NCI-H82 (cell line): ENCODE measurements around the gene STOX2.
A peak's percentile ranks its signal among the peaks of the same experiment; 100 is the strongest.

ENCODE experiments used
- DNase-seq: peaks from one replicate; lab custom pipeline; 2025; lab: John Stamatoyannopoulos, UW

STOX2 gene

DNA sequence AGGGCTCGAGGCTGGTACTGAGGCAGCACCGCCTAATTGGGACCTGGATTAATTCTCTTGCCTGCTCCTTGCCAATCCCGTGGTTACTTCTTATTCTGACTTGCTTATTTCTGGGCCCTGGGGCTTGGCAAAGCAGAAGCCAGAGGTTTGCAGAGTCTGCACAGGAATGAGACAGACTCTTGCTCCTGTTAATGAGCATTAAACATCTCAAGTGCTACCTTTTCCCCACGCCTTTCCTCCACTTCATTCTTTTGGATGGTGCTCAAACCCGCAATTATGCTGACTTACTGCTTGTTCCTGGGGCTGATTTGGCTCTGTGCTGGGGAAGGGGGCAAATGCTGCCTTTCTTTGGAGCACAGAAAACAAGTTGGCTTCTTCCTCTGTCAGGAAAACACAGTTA is 16.5 kb upstream of the STOX2 start:
- DNase-seq: no peak

DNA sequence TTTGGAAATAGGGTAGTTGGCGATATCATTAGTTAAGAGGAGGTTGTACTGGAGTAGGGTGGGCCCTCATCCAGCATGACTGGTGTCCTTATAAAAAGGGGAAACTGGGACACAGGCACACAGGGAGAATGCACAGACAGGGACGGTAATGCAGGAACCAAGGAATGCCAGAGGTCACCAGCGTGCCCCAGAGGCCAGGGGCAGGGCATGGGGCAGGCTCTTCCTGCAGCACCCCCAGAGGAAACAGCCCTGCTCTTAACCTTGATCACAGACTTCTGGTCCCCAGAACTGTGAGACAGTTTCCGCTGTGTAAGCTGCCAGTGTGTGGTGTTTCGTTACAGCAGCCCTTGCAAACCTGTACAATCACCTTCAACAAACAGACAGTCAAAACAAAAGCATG is 15.9 kb upstream of the STOX2 start:
- DNase-seq: no peak

DNA sequence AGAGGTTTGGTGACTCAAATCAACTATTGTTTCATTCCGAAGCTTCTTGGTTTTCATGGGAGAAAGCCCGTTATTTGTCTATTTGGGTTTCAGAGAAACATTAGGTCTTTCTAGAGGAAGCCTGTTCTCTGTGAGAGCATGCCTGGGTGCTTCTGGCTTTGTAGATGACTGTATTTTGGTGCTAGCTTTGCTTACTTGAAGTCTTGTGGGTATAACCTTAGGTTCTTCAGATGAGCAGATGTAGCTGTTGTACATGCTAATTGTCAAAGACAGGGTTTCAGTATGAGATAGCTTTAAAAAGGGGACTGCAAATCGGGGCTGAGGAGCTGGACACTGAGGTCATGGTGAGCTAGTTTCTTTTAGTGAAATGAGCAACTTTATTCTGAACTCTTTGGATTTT is 7.9 kb upstream of the STOX2 start:
- DNase-seq: no peak

DNA sequence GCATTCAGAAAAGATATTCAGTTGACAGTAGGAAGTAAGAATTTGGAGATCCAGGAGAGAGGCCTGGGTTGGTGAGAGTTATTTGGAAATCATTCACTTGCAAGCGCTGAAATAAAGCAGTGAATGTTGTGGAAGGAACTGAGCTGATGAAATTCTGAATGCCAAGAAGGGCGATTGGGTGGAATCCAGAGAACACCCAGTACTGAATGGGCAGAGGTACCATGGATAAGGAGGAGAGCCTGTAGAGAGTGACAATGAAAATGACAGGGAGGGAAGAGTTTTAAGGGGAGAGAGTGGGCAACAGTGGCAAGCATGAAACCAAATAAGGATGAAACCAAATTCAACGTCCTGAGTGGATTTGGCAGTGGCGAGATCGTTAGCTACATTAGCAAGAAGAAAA is 6.7 kb upstream of the STOX2 start:
- no peak for DNase-seq

DNA sequence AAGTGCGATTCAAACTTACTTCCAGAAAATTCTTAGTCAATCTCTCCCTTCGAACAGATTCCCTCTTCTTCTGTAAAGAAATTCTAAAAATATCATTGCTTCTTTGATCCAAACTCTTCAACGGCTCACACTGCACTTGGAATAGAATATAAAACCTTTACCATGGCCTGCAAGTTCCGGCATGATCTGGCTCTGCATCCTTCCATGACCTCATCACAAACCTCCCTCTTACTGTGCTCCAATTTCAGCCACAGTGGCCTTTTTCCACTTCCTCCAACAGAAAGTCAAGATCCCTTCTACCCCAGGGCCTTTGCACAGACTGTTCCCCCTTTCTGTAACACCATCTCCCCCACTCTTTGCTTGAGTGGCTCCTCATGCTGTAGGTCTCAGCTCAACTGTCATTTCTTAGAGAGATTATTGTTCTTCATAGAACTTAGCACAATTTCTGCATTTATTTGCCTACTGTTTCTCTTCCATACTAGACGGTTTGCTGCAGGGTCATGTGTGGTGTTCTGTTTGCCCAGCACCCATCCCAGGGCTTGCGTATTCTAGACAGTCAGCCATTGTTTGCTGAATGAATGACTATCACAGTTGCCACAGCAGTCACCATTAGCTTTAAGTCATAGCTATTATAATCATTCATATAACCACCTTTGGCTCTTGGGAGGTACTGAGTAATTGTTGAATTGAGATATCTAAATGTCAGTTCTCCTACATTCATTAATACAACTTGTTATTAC is 1.9 kb upstream of the STOX2 start:
- no peak for DNase-seq

DNA sequence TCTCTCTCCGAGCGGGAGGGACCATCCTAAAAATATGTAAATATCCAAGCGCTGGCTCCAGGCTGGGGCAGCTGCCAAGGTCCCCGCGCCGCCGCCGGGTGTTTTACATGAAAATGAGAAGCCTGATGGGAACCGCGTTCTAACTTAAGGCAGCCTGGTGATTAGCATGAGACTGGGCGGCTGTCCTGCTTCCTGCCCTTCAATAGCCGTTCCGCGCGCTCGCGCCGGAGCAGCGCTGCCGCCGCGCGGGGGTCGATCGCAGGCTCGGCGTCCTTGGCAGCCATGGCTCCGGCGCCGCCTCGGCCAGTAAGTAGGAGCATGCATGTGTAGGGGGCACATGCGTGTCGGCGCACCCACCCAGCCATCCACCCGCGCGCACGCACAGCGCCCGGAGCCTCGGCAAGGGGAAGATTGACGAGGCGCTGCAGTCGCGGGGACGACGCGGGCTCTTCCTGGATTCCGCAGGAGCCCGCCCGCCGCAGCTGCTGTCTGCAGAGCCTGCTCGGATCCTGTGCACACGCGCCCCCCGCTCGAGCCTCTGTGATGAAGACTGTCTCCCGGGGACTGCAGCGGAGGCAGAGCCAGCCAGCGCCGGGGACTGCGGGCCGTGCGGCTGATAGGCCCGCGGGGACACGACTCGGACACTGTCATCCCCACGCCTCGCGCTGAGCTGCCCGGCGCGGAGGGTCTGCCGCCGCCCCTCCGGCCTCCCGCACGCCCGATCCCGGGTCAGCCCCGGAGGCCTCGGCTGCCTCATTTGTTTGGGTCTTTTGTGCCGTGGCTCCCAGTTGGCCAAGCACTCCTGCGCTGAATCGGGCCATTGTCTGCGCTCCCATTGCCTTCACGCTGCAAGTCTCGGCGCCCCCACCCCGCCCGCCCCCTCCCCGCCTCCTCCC is 734 bp downstream of the STOX2 start:
- DNase-seq: peak; percentile 40

DNA sequence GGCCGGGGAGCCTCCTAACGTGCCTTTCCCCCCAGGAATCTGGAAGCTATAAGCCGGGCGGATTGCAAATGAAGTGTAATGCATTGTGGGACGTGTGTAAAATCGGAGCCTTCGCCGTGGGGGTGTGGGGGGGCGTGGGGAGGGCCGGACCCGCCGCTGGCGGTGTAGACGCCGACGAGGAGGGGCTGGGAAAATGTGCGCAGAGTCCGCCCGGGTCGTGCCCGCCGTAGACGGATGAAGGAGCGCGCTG is 1.3 kb downstream of the STOX2 start:
- DNase-seq: no peak

DNA sequence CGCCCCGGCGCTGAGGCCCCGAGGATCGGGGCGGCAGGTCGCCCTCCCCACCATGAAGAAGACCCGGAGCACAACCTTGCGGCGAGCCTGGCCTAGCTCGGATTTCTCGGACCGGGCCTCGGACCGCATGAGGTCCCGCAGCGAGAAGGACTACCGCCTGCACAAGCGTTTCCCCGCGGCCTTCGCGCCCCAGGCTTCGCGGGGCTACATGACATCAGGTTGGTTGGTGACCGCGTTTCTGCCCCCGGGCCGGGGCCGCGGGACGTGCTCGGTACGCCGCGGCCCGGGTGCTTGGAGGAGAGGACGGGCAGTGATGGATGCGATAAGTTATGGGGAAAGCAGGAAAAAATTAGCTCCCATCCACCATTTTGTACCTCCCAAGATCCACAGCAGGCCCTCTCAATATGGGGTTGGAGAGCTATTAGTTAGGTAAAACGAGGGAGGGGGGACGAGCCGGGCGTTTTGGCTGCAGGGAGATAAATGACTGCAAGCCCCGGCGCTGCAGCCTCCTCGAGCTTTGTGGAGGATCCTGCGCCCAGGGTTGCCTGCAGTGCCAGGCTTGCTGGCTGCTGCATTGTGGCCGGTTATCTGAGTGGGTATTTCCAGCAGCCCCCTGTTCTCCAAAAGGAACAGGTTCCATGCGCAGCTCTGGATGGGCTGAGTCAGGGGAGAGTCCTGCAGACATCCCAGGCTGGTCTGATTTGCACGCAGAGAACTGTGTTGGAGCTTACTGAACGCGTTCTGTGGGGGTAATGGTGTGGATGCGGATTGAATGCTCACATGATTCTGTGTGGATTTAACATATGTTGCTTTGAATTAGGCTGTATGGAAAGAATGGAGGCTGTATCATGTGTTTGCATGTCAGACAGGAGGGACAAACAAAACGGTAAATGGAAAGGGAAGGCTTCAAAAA is 1.9 kb downstream of the STOX2 start:
- DNase-seq: peak; percentile 34

DNA sequence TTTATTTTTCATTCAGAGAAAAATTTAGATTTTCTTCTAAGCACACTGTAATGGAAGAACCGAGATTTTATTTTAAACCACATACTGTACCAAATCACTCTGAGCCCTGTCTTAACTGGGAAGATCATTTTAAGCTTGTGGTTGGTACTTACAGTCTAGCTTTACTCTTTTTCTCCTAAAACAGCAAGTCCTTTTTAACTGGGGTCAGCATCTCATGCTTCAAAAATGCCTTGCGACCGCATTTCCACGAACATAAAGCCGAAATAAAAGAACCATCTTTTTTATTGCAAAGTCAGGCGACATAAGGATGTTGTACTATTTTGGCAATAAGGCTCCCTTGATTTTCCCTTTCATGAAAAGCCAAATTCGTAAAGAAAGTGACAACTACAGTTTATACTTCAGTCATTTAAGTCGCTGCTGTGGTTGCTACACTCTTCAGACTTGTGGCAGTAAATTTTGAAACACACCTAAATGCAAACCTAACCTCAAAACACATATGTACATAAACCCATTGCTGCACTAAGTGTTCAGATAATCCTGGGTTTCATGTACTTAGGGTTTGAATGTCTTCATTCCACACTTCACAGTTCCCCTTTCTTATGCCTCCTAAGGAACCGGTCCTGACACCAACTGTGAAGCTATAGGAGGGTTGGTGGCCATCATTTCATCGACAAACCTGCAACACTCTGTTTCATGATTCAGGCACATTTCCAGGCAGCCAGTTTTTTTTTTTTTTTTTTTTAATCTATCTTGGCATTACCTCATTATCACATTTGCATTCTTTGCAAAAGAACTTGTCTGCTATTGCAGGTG is 3.0 kb downstream of the STOX2 start:
- DNase-seq: no peak

DNA sequence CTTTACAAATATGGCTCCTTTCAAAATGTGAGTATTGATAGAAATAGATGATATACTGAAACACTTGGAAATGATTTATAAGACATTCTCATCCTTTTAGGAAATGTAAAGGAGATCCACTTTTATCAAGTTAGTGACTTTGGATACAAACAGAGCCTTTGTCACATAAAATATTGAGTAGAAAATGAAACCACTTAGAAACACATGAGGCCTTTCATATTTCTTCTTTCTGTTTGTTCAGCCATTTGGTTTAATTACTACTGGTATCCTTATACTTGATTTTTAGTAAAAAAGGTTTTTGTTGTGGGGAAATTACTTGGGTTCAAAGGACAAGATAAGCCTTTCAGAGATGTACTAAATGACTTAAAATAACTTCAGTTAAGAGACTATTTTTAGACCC is 4.1 kb downstream of the STOX2 start:
- no peak for DNase-seq

DNA sequence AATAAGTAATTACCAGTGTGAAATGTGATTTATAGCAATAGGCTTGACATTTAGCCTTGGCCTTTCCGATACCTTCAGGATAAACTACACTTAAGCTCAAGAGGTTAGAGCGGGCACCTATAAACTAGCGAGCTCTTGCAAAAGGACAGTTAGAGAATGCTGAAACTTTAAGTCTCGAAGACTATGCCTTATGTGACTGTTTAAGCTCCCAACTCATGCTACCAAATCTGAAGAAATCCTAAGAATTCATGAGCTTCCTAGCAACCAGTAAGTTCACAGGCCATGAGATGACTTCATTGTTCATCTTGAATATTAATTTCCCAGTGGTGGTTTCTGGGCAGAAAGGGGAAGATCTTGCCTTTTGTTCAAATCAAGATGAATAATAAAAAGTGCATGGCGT is 4.7 kb downstream of the STOX2 start:
- no peak for DNase-seq

DNA sequence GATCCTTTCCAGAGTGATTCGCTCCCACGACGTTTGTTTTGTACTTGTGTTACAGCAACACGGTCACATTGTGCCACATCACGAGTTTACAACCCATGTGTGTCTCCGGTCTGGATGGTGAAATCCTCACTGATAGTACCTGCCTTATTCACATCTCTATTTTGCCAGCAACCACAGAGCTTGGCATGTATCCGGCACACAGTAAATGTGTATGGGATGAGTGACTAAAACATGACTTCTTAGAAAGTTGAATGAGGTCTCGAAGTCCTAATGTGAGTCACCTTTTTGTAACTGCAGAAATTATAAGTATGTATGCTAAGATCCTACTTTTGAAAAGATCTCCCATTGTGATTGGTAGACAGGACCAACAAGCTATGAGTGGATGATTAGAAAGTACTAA is 7.5 kb downstream of the STOX2 start:
- no peak for DNase-seq

DNA sequence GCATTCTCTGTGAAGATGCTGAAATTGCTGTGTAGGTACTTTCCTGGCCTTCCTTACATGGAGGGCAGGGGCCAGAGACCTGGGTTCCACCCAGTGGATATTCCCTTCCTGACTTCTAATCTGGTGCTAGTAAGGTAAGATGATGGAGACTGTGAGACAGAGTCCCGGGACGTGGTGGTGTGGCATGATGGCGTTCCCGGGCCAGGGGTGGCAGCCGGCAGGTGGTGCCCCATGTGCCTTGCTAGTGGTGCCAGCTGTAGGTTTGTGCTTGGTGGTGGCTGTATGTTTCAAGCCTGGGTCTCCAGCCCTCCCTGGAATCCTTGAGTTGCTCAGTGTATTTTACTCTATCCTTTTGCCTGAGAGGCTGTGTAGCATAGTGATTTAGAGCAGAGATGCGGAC is 10.9 kb downstream of the STOX2 start:
- no peak for DNase-seq

DNA sequence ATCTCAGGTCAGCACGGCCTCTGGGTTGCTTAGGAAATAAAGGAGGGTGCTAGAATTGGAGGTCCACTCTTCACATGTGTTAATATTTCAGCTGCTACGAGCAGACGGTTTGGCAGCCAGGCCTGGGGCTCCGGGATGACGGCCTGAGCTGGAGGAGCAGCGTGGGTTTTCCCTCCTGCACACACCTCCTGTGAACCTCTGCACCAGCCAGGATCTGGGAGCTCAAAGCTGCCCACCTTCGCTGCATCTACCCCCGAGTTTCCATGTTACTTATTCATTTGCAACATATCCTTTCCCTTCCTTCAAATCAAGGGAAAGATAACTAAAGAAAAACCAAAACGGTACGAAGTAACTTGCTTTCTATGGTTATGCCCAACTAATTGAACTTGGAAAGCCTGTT is 13.6 kb downstream of the STOX2 start:
- no peak for DNase-seq

DNA sequence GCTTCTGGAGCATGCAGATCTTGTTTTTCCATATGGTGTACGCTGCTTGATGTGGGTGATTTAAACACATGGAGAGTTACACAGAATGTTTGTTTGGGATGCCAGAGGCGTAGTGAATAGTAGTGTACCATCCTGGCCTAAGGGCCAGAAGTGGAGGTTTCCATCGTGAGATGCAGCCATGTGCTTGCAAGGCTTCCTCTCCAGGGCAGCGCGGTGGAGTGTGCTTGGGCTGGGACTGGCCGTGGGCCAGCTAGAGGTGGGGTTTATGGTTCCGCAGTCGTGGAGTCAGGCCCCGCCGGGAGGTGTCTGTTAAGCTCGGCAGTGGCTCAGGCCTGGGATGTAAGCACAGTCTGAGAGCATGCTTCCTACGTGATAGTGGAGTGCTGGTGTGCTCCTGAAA is 14.0 kb downstream of the STOX2 start:
- DNase-seq: no peak

DNA sequence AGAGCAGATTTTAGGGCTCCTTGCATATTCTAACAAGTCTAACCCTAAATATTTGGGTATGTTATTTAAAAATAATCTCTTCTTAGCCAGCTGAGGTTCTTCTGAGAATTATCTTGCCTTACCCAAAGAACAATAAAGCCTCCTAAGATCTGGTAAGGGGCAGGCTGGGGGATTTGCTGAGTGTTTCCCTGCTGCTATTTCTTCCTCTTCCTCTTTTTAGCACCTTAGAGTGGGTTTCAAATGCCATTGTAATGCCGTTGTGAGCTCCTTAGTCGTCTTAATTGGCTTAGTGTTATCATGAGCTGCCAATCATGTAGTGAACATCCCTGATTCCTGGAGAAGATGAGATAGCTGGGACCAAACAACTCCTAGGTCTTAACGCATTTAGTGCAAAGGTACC is 15.4 kb downstream of the STOX2 start:
- peak; percentile 92 for DNase-seq

DNA sequence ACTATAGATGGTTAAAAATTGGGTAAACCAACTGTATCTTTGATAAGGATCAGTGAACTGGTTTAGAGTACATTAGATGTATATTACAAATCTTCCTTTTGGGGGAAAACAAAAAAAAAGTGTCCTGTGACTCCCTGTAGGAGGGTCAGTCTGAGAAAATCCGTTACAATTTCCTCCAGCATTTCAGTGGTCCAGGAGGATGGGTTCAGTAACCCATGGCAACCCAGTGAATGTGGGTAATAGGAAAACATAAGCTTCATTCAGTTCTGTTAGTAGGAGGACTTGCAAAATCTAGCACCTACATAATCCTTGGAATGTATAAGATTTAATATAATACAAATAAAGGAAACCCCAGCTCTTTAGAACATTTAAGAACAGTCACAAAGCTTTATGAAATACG is 16.2 kb downstream of the STOX2 start:
- no peak for DNase-seq

DNA sequence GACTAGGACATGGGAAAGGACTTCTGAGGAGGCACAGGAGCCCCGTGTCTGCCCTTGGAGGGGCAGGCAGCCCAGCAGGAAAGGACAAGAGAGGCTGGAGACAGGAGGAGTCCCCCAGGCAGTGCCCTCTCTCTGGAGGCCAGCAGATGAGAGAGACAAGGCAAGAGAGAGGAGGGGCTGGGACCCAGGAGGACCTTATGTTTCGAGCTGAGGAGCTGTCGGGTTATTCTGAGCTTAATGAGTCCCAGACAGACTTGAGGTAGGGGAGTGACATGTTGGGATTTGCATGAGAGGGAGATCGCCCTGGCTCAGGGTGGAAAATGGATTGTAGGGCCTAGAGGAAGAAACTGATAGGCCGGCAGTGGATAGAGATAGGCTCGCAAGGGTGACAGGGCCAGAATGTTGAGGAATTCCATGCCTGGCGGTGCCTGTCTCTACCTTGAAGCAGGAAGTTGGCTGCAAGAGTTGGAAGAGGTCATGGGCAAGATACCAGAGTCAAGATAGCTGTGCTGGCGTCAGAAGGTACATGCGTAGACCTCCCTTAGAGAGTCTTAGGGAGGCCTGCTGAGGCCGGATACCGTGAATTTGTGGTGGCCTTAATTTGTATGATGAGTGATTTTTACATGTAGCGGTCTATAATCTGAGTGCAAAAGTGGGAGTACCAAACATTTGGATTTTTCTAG is 19.4 kb downstream of the STOX2 start:
- DNase-seq: no peak

DNA sequence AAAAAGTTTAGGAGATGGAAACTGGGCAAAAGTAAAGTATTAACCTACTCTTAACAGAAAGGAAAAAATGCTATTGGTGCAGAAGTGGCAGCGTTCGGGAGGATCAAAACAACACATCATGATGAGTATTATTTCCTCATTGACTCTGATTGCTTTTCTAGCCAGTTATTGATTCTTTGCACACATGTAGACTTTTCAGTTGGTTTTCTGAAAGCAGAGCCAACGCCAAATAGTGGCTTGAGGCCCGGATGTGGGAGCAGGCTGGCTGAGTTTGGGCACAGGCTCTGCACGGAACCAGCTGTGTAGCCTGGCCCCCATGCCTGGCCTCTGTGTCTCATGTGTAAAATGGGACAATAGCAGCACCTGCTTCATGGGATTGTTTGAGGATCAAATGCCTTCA is 21.8 kb downstream of the STOX2 start:
- DNase-seq: no peak

DNA sequence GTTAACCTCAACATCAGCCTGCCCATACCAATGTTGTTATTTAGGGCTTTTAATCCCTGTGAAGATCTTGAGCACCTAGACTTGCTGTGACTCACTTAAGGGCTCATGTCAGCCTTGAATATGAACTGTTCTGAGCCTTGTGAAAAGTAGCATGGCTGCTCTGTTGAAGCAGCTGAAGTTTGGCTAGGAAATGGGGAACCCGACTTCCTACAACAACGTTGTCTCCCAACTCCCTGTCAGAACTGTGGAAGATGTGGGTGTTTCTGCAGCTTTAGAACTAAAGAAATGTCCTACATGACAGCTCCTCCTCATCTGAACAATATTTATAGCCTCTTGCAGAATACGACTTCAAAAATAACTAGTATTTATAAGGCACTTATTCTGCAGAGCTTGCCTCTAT is 27.5 kb downstream of the STOX2 start:
- no peak for DNase-seq

DNA sequence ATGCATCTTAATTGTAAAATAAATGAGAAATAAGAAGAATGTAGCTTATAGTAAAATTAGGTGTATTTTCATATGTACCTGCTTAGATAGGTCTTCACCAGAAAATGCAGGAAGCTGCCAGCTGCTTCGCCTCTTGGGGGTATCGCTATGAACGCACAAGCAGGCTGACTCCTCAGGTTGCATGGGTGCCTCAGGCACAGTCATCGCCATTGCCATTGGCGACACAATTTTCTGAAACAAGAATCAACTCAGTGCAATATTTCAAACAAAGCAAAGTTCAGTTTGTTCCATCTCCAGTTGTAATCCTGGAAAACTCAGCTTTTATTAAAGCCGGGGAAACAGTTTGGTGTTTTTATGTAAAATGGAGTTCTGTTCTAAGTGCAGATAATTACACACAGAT is 29.7 kb downstream of the STOX2 start:
- DNase-seq: no peak
